ENCODE results near the gene SUPT6H.

GRCh38 chr17:28704219-28704858 is 42.3 kb downstream of the SUPT6H start:
- no peak for TF ChIP-seq CTCF (IDR thresholded peaks at IDR 0.05)
- TF ChIP-seq POLR2A (IDR thresholded peaks at IDR 0.05): no peak
